ENCODE results near the gene ZNF493. TPM values are rescaled to one million over a fixed set of nuclear protein-coding genes. Genes with fewer than 3 reads are reported as not detected.

Gene ZNF493
- total RNA-seq, 1 donor from 2014 or later = 34.6 TPM

DNA sequence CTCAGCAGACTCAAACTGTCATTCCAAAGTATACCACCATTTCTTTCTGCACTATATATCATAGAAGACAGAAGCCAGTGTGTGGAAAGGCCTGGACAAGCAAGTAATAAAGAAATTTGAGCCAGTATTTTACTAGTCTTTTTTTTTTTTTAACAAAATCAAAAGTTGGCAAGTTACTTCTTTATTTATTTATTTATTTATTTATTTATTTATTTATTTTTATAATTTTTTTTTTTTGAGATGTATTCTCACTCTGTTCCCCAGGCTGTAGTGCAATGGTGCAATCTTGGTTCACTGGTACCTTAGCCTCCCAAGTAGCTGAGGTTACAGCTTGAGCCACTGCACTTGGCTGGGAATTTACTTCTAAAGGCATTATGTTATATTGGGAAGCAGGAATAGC, 25.3 kb downstream of the ZNF493 start:
- peaks cover 0 to 14% of the 10 kb centered on the region in 2 donors for H3K36me3 ChIP-seq
- intact Hi-C loops (cut with DNase I) = no loop called here
- H3K4me1 ChIP-seq = no peaks in the 10 kb centered on the region
- TF ChIP-seq POLR2AphosphoS5 (IDR thresholded peaks at IDR 0.05; ENCODE audit: insufficient read depth in 1 of 2, low read depth in 1 of 2) (no peak), POLR2A (IDR thresholded peaks at IDR 0.05) (no peak)
- TF ChIP-seq, protein P1, sequence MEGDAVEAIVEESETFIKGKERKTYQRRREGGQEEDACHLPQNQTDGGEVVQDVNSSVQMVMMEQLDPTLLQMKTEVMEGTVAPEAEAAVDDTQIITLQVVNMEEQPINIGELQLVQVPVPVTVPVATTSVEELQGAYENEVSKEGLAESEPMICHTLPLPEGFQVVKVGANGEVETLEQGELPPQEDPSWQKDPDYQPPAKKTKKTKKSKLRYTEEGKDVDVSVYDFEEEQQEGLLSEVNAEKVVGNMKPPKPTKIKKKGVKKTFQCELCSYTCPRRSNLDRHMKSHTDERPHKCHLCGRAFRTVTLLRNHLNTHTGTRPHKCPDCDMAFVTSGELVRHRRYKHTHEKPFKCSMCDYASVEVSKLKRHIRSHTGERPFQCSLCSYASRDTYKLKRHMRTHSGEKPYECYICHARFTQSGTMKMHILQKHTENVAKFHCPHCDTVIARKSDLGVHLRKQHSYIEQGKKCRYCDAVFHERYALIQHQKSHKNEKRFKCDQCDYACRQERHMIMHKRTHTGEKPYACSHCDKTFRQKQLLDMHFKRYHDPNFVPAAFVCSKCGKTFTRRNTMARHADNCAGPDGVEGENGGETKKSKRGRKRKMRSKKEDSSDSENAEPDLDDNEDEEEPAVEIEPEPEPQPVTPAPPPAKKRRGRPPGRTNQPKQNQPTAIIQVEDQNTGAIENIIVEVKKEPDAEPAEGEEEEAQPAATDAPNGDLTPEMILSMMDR (IDR thresholded peaks at IDR 0.05) = no peak
- H3K9me3 ChIP-seq = peaks cover 34% of the 10 kb centered on the region
- H3K4me3 ChIP-seq = no peak overlapping the region
- no peaks in the 10 kb centered on the region for H3K27me3 ChIP-seq
- no peak for DNase-seq (ENCODE audit: extremely low spot score in 2 of 2)
- no peak overlapping the region for H3K27ac ChIP-seq

DNA sequence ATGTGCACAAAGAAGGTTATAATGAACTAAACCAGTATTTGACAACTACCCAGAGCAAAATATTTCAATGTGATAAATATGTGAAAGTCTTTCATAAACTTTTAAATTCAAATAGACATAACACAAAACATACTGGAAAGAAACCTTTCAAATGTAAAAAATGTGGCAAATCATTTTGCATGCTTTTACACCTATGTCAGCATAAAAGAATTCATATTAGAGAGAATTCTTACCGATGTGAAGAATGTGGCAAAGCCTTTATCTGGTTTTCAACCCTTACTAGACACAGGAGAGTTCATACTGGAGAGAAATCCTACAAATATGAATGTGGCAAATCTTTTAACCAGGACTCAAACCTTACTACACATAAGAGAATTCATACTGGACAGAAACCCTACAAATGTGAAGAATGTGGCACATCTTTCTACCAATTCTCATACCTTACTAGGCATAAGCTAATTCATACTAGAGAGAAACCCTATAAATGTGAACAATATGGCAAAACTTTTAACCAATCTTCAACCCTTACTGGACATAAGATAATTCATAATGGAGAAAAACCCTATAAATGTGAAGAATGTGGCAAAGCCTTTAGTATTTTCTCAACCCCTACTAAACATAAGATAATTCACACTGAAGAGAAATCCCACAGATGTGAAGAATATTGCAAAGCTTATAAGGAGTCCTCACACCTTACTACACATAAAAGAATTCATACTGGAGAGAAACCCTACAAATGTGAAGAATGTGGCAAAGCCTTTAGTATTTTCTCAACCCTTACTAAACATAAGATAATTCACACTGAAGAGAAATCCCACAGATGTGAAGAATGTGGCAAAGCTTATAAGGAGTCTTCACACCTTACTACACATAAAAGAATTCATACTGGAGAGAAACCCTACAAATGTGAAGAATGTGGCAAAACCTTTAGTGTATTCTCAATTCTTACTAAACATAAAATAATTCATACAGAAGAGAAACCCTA, 26.4 kb downstream of the ZNF493 start:
- Histone ChIP-seq H3K27me3 (no peaks in the 10 kb centered on the region), H3K4me3 (no peak overlapping the region), H3K27ac (no peak overlapping the region), H3K36me3 (peaks cover 0 to 14% of the 10 kb centered on the region in 2 donors), H3K4me1 (no peaks in the 10 kb centered on the region), H3K9me3 (peaks cover 34% of the 10 kb centered on the region)
- TF ChIP-seq POLR2AphosphoS5 (IDR thresholded peaks at IDR 0.05; ENCODE audit: insufficient read depth in 1 of 2, low read depth in 1 of 2) (no peak), POLR2A (IDR thresholded peaks at IDR 0.05) (no peak)
- TF ChIP-seq, protein P1 (IDR thresholded peaks at IDR 0.05) = no peak
- DNase-seq (ENCODE audit: extremely low spot score in 2 of 2) = no peak
- intact Hi-C loops (cut with DNase I) = no loop called here

DNA sequence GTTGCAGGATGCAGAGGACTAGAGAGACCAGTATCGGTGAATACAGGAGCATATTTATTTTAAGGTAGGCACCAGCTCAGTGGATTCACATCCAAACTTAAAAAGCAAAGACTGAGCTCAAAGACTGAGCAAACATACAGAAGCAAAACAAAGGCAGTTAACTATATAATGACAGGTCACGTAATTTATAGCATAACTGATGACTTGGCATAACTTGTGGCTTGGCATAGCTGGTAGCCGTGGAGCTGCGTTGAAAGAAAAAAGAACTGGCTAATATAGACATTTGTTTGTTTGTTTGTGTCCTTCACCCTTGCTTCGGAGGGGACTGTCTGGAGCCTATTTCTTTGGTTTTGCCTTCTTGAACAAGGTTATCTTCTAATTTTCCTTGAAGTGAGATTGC, 33.7 kb downstream of the ZNF493 start:
- H3K36me3 ChIP-seq = no peaks in the 10 kb centered on the region
- no peak for DNase-seq (ENCODE audit: extremely low spot score in 2 of 2)
- H3K4me3 ChIP-seq = no peak overlapping the region
- intact Hi-C loops (cut with DNase I) = no loop called here
- no peak overlapping the region for H3K27ac ChIP-seq
- H3K27me3 ChIP-seq = no peaks in the 10 kb centered on the region
- H3K4me1 ChIP-seq = no peaks in the 10 kb centered on the region
- TF ChIP-seq POLR2A (IDR thresholded peaks at IDR 0.05) (no peak), POLR2AphosphoS5 (IDR thresholded peaks at IDR 0.05; ENCODE audit: insufficient read depth in 1 of 2, low read depth in 1 of 2) (no peak)
- TF ChIP-seq, protein P1 (IDR thresholded peaks at IDR 0.05) = no peak
- peaks cover 8% of the 10 kb centered on the region for H3K9me3 ChIP-seq

DNA sequence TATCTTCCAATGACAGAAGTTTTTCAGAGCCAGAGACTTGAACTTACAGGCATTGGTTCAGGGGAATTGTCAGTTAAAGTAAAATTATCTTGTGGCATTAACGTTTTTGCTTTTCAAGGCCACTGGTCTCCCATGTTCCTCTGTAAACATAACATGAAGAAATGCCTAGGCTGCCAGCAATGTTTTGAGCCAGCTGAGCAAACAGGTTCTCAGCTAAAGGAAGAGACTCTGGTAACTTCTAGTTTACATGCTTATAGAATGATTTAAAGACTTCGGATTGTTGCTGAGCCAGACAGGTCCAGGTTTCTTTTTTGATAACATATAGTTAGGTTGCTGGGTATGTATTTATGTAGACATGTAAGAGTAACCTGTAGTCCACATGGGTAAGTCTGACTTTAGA, 35.7 kb downstream of the ZNF493 start:
- Histone ChIP-seq H3K4me1 (no peaks in the 10 kb centered on the region), H3K4me3 (no peak overlapping the region), H3K27ac (no peak overlapping the region), H3K9me3 (no peaks in the 10 kb centered on the region), H3K36me3 (no peaks in the 10 kb centered on the region), H3K27me3 (no peaks in the 10 kb centered on the region)
- no peak for DNase-seq (ENCODE audit: extremely low spot score in 2 of 2)
- TF ChIP-seq, protein P1 (IDR thresholded peaks at IDR 0.05) = no peak
- TF ChIP-seq POLR2A (IDR thresholded peaks at IDR 0.05) (no peak), POLR2AphosphoS5 (IDR thresholded peaks at IDR 0.05; ENCODE audit: insufficient read depth in 1 of 2, low read depth in 1 of 2) (no peak)
- intact Hi-C loops (cut with DNase I) = no loop called here

DNA sequence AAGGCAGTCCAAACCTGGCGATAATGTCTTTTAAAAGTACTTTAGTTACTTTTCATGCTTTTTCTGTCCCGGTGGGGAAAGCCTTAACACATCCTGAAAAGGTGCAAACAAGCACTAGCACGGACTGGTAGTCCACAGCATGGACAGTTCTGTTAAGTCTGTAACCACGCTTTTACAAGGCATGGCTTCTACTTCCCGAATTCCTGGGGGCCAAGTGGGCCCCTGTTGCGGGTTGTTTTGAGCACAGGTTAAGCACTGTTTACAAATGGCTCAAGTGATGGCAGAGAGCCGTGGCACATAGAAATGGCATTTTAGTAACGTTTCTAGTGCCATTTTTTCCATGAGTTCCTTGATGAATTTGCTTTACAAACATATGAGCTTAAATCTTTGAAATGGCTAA, 37.6 kb downstream of the ZNF493 start:
- H3K36me3 ChIP-seq = no peaks in the 10 kb centered on the region
- H3K4me3 ChIP-seq = no peak overlapping the region
- TF ChIP-seq, protein P1 (IDR thresholded peaks at IDR 0.05) = no peak
- TF ChIP-seq POLR2AphosphoS5 (IDR thresholded peaks at IDR 0.05; ENCODE audit: insufficient read depth in 1 of 2, low read depth in 1 of 2) (no peak), POLR2A (IDR thresholded peaks at IDR 0.05) (no peak)
- intact Hi-C loops (cut with DNase I) = no loop called here
- no peaks in the 10 kb centered on the region for H3K27me3 ChIP-seq
- no peak overlapping the region for H3K27ac ChIP-seq
- no peaks in the 10 kb centered on the region for H3K9me3 ChIP-seq
- no peaks in the 10 kb centered on the region for H3K4me1 ChIP-seq
- DNase-seq (ENCODE audit: extremely low spot score in 2 of 2) = no peak

Measured in vagina (tissue), 2 donors.